ENCODE data around the gene MACROD2.

Gene MACROD2

GRCh38 chr20:14477125-14477524 lies 481.8 kb downstream of the MACROD2 start:
- peak; percentile 17 for DNase-seq (ENCODE audit: low read depth, low spot score)
- no peak overlapping the region for H3K4me3 ChIP-seq (ENCODE audit: low read depth, low read length)
- CTCF ChIA-PET: no interaction called here
- POLR2A ChIA-PET: no interaction called here
- TF ChIP-seq CTCF (IDR thresholded peaks at IDR 0.05; ENCODE audit: insufficient read depth, low read length, missing control alignments): no peak

GRCh38 chr20:14478126-14478525 lies 482.8 kb downstream of the MACROD2 start:
- no peak for DNase-seq (ENCODE audit: low read depth, low spot score)
- ChIA-PET POLR2A (no interaction called here), CTCF (no interaction called here)
- no peak for TF ChIP-seq CTCF (IDR thresholded peaks at IDR 0.05; ENCODE audit: insufficient read depth, low read length, missing control alignments)
- H3K4me3 ChIP-seq (ENCODE audit: low read depth, low read length): no peak overlapping the region

- no peak for TF ChIP-seq CTCF (IDR thresholded peaks at IDR 0.05; ENCODE audit: insufficient read depth, low read length, missing control alignments)
- no peak overlapping the region for H3K4me3 ChIP-seq (ENCODE audit: low read depth, low read length)
- peak; percentile 61 for DNase-seq (ENCODE audit: low read depth, low spot score)
- ChIA-PET CTCF (no interaction called here), POLR2A (no interaction called here)
Measured at GRCh38 chr20:14481863-14482262, 486.5 kb downstream of the MACROD2 start.

- ChIA-PET CTCF (no interaction called here), POLR2A (no interaction called here)
- H3K4me3 ChIP-seq (ENCODE audit: low read depth, low read length): no peak overlapping the region
- DNase-seq (ENCODE audit: low read depth, low spot score): no peak
- TF ChIP-seq CTCF (IDR thresholded peaks at IDR 0.05; ENCODE audit: insufficient read depth, low read length, missing control alignments): no peak
Measured at GRCh38 chr20:14488212-14488611, 492.9 kb downstream of the MACROD2 start.

GRCh38 chr20:14488756-14489479 lies 493.6 kb downstream of the MACROD2 start:
- no peak for DNase-seq (ENCODE audit: low read depth, low spot score)
- H3K4me3 ChIP-seq (ENCODE audit: low read depth, low read length): no peak overlapping the region
- no peak for TF ChIP-seq CTCF (IDR thresholded peaks at IDR 0.05; ENCODE audit: insufficient read depth, low read length, missing control alignments)
- POLR2A ChIA-PET: no interaction called here
- CTCF ChIA-PET: no interaction called here

- H3K4me3 ChIP-seq (ENCODE audit: low read depth, low read length): no peak overlapping the region
- DNase-seq (ENCODE audit: low read depth, low spot score): no peak
- POLR2A ChIA-PET: no interaction called here
- CTCF ChIA-PET: no interaction called here
- TF ChIP-seq CTCF (IDR thresholded peaks at IDR 0.05; ENCODE audit: insufficient read depth, low read length, missing control alignments): no peak
Measured at GRCh38 chr20:14489544-14489943, 494.2 kb downstream of the MACROD2 start.
